ENCODE data around the gene ATP5MG.
"Not testable (repeated sequence)": the region's sequence is repeated elsewhere in the genome, so short reads cannot be mapped to it uniquely, and the experiment has no call there.

The ATP5MG gene

DNA sequence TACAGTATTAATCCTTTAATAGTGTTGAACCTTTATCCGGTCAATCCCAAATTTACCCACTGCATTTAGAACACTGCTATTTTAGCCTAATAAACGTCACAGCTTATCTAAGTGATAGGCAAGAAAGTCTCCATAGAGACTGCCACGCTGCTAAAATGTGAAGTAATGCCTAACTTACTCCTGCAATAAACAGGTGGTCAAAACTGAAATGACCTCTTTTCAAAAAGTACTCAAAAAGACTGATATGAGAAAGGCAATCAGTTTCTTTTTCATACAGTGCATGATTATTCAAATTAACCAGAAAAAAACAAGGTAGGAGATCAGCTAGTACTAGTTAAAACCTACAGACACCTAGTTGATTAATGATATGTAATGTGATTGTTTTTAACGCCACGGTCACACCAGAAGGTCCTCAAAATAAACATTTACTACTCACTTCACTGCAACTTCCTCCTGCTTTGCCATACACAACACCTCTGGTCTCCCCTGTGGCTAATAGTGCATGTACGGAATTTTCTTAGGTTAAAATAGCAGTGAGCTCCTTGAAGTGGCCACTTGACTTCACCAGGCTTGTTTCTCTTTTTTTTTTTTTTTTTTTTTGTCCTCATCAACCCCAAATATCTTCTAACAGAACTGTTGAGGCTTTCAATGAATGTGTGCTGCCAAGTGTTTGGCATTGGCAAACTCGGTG, 8.8 kb downstream of the ATP5MG start:
- no peak for DNase-seq

DNA sequence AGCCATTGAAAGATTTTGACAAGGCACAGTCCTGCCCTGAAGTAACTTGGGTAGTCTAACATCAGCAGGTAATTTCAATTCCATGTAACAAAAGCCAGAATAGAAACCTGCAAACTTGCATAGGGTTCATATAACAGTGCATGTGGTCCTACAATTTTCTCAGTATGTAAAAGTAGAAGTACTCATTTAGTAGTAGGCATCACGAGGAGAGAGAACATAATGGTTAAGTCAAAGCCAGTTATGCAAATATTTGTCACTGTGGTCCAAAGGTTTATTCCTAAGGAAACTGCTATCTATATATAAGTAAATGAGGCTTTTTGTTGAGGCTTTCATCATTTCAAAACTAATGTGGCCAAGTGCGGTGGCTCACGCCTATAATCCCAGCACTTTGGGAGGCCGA, 10.1 kb downstream of the ATP5MG start:
- no peak for DNase-seq

DNA sequence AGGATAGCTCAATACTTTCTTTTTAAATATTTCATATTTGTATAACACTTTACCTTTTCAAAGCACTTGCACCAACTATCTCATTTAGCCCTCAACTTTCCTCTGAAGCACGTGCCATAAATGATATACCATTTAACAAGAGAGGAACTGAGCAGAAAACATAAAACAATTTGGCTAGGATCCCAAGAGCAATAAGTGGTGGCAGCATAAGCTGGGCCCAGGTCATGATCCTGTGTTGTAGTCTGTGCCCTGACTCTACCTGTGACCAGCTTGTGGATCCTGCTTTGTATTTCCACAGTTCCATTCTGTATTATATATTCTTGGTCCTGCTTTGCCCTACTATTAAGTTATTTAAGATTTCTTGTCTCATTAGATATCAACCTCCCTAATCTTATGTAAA, 11.5 kb downstream of the ATP5MG start:
- no peak for DNase-seq

DNA sequence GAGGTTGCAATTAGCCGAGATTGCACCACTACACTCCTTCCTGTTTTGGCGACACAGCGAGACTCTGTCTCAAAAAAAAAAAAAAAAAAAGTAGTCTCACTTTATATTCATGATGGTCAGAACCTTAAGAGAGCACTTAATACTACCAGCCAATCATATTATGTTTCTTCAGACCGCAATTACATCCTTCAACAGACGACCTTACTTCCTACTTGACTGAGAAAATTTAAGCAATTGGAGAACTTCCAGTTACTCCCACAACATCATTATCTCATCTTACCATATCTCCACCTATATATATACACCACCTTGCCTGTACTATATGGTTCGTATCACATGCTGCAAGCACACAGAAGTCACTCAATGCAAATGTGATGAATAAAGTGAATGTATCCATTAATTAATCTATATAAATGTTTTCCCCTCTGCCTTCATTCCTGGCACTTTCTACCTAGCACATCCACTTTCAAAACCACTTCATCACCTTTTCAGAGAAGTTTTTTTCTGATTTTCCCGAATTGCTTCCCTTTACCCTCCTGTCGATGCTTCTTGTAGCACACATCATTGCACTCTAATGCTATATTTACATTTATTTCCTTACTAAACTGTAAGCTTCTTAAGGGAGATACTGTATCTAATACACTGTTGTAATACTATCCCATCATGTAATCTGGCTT, 13.8 kb downstream of the ATP5MG start:
- no peak for DNase-seq

DNA sequence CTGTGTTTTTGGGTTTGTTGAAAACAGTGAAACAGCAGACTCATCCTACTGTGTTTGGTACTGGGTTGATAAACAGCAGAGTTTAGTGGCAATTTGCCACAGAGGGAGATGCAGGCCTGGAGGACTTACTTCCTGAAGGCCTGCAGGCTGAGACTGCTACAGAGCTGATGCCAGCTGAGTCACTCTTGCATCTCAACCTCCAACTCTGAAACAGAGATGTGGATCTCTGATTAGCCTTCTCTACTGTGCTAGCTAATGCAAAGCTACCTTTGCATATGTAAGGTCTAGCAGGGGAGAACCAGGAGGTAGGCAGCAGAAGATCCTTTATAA, 14.3 kb downstream of the ATP5MG start:
- no peak for DNase-seq

DNA sequence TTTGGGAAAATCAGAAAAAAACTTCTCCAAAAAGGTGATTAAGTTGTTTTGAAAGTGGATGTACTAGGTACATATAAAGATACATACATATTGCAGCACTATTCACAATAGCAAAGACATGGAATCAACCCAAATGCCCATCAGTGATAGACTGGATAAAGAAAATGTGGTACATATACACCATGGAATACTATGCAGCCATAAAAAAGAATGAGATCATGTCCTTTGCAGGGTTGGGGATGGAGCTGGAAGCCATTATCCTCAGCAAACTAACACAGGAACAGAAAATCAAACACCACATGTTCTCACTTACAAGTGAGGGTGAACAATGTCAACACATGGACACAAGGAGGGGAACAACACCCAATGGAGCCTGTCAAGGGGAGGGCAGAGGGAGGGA, 15.5 kb downstream of the ATP5MG start:
- not testable (repeated sequence) for DNase-seq

DNA sequence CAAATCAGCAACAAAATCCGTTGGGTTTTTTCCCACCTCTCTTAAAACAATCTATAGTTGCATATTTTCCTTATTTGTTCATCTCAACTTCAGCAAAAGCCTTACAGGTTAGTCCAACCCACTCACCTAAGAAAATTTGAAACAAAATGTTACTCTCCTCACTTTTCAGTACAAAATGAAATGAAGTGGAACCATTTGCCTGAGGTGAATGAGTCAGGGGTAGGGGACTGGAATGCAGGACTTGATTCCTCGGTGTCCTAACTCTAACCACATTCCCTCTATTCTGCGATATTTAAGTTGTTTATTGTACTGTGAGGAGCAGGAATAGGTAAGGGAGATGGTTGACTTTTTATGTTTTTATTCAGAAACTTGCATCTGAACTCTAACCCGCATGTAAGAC, 16.4 kb downstream of the ATP5MG start:
- DNase-seq: no peak

DNA sequence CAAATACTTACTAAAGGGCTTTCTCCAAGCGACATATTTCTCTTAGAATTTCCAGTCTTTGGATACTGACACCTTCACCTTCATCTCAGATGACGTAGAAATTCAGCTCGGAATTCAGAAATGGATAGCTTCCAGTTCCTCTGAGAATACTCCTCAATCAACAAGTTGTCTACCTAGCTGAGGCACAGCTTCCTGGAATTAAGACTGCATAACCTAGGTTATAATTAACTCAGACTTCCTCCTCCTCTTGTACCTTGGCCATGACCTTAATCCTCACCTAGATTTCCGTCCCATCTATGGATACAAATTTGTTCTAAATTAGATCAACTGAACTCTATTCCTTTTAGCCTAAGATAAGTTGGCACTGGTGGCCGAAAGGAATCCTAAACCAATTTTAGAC, 17.4 kb downstream of the ATP5MG start:
- no peak for DNase-seq

DNA sequence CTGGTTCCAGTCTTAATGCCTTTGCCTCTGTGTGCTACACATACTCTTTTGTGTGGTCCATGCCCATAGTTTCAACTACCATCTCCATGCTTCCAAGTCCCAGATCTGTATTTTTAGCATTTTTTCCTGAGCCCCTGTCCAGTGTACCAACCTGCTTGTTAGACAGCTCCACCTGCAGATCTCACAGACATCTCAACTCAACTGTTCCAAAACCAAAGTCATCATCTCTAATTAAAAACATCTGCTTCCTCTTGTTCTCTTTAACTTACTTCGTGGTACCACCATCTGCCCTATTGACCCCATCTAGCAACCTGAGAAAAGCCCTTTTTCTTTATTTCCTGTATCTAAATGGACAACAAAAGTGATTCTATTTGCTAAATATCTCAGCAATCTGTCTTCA, 26.3 kb downstream of the ATP5MG start:
- no peak for DNase-seq

DNA sequence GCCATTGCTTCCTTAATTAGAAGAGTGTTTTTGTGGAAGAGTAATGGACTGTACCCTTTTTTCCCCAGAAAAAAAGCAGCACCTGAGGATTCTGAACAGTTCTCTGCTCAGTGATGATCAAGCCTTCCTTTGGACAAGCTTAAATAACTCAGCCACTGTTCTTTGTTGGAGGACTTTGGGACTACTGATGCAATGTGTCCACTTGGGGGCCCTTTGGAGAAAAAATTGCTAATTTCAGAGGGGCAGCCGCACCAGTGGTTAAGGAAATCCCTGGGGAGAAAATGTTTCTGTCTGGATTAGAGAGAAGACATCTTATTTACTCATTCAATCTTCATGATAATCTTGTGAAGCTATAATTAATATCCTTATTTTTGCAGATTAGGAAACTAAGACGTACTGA, 29.6 kb downstream of the ATP5MG start:
- no peak for DNase-seq

DNA sequence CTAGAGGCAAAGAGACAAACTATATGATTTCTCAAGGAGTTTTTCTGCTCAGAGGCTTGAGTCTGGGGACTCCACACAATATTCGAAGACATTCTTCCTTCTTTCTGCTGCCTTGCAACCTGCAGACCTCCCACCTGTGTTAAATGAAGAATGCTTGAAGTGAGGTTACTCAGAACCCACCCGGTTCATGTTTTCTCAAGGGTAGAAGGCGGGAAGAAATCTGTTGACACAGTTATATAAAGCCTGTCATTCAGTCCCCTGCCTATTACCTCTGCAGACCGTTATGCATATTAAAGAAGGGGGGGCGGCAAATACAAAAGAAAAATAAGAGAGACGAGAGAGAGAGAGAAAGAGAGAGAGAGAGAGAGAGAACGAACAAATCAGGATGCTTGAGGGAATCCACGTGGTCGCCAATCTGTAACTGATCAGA, 32.7 kb downstream of the ATP5MG start:
- peak in 1 of 6 experiments; percentile 38 for DNase-seq

DNA sequence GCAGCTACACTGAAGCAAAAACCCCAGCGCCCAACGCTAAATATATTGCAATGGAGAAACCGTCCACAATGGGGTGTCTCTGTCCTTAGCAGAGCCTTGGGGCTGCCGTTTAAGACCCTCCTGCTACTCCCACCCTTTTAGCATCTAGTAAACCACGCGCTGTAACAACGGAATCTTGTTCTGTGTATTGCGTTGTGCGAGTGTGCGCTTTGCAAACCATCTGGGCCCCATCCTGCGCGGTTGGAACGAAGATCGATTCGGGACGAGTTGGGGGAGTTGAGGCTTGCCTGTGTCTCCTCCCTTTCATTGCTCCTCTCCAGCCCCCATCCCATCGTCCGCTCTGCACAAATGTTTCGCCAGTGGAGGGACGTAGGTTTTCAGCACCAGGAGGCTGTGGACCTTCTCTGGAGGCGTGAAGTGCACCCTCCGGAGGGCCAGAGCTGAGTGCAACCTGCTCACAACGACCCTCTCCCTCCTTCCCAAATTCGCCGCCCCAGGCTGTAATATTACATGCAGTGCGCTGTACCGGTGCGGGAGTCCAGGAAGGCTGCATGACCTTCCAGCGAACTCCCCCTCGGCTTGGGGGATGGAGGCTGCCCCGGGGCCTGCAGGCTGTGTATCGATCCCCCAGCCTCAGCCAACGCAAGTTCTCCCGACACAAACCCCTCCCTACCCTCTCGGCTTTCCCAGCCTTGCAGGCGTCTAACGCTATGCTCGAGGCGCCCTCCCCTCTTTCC, 33.3 kb downstream of the ATP5MG start:
- peak; percentile 35 to 59 (median 42) for DNase-seq

DNA sequence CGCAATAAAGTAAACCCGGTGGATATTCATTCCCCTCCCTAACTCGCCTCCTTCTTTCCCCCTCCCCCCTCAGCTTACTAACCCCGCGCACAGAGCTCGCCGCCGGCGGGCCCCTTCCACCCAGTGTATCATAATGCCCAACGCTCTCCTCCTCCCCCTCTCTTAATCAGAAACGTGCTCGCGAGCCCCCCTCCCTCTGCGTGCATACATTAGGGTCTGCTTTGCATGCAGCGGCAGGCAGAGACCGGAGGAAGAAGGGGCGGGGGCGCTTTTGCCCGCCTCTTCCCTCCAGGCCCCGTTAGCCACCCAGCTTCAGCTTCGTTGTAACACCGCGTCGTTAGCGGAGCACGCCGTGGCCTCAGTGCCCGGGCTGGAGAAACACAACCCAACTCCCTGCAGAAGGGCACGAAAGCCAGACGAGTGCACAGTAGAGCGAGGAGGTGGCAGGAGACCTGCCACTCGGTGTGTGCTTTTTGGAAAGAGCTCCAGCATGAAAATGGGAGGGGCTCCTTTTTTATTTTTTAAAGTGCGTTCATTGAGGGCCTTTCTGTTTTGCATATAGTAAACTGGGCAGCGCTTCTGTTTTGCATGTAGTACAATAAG, 34.0 kb downstream of the ATP5MG start:
- DNase-seq: peak in 3 of 6 experiments; percentile 40 to 78 (median 61)

DNA sequence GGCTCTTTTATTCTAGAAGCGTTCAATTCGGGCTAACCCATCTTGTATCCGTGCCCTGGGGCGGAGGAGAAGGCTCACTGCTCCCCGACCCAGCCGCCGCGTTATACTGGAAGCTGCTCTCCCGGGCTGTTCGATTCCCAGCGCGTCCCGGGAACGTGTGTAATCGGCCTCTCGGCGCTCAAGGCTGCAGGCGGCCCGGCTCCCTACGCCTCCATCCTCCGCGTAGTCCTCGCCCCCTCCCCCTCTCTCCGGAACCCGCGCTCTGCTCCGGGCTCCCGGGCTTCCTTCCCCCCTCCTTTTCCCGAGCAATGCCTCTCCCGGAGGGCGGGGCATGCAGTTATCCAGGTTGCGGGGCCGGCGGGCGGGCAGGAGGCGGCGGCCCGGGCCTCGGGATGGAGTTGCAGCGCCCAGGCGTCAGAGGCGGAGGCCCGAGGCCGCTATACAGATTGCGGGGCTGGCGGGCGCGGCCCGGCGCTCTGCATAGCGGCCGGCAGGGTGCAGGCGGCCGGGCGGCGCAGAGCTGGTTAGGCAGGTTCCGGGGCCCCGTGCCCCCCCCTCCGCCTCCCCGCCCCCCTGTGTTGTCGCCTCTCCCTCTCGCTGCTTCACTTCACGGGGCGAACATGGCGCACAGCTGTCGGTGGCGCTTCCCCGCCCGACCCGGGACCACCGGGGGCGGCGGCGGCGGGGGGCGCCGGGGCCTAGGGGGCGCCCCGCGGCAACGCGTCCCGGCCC, 34.7 kb downstream of the ATP5MG start, which contains the start of gene KMT2A:
KMT2A (plus strand) TSS at position 600 of the 732 bp plus-strand sequence; CDS start at position 621, 21 bp downstream.
- DNase-seq: peak; percentile 87 to 99 (median 94)

DNA sequence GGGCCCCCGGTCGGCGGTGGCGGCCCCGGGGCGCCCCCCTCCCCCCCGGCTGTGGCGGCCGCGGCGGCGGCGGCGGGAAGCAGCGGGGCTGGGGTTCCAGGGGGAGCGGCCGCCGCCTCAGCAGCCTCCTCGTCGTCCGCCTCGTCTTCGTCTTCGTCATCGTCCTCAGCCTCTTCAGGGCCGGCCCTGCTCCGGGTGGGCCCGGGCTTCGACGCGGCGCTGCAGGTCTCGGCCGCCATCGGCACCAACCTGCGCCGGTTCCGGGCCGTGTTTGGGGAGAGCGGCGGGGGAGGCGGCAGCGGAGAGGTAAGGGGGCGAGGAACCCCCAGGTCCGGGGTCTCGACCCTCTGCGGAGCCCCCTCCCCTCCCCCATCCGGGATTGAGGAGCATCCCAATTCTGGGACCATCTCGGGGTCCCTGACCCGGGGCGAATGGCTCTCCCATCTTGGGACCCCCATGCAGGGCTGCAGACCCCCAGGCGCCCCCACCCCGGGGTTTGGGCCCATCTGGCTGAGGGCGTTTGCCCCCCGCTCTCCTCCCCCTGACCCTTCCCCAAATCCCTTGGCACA, 35.3 kb downstream of the ATP5MG start:
- DNase-seq: peak in 3 of 6 experiments; percentile 58 to 64 (median 58)

DNA sequence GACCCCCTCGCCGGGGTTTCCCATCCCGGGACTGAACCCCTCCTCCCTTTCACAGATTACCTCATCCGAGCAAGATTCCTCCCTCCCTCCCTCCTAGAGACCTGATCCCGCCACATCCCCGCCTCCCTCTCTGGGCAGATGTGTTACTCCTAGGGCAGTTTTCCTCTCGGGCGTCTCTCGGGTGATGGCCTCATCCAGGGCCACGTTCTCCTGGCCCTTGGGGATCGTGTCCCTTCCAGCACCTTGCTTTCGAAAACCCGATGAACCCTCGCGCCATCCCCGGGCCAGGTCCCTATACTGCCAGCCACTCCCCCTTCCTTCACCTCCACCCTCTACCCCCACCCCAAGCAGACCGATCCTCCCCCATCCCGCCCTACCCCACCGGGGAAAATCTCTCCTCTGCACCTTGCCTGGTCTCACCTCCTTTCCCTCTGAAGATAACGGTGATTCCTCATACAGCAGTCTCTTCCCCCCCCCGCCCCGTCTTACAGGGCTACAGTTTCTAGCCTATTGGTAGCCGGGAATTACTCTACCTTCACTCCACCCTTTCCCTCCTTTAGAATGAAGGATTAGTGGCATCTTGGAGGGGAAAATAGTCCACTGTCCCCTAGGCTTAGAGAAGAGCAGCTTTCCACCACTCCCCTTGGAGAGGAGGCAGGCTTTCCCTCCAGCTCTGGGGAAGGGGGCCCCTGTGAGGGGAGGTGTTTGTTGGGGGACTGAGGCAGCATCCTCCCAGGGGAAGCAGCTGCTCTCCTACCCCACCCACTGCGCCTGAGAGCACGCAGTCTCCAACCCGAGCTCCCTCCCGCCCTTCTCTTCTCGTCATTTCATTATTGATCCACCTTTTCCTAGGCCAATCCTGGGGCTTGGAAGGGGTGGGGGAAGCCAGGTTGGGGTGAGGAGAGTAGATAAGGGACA, 36.1 kb downstream of the ATP5MG start:
- peak; percentile 7 to 61 (median 36) for DNase-seq

DNA sequence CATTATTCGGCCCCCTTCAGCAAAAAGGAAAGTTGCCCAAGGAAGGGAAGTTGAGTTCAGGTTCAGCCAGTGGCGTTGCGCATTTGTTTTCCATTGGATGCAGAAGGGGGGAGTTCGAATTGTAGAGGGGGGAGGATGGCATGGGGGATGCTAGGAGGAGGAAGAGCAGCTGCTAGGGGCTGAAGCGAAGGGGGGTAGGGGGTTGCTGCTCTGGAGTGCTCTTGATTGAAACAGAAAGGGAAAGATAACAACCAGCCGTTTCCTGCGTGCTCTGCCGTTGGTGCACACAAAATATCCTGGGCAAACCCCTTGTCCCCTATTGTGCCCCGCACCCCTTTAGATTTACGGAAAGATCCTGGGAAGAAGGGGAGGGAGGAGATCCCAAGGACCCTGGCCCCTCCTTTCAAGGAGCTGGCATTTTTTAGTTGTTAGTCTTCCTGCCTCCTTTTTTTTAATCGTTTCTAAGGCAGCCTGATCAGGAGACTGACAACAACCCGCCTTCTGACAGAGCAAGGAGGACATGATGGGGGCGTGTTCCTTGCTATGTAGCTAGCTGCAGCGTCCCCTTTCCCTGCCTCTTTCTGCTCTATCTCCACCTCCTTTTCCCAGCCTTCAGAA, 37.0 kb downstream of the ATP5MG start:
- peak; percentile 47 to 85 (median 64) for DNase-seq

DNA sequence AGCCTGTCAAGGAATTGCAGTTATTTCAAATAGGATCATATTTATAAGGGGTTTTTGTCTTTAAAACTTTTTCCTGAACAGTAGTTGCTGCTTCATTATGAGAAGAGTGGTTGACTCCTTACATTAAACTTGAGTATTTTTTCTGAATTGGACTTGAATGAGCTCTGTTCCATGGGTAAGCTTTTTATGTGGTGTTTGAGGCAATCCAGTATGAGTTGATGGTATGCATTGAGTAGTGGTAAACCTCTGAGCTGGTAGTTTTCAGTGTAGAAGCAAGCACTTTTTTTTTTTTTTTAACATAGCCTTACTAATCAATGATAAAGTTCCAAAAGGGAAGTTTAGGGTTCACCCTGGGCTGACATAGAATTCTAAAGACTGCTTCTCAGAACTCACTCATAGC, 38.2 kb downstream of the ATP5MG start:
- no peak for DNase-seq

DNA sequence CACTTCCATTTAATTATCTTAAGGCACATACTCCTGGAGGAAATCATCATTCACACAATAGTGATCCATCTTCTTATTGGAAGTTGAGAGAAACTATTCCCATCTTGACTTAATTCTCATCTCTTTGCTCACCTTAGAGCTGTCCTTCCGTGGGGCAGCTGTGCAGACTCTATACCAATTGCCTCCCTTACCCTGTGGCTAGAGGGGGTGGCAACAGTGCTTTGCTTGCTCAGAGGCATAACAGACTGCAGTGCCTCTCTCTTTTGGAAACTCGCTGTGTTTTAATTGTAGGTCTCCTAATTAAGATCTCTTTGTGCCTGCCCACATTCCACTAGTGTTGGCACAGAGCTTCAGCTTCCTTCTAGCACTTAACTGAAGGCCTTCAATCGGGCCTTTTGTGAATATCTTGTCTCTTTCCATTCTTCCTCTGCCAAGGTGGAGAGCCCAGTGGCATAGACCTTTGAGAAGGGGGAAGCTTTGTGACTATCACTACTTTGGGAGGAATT, 40.4 kb downstream of the ATP5MG start:
- DNase-seq: no peak

DNA sequence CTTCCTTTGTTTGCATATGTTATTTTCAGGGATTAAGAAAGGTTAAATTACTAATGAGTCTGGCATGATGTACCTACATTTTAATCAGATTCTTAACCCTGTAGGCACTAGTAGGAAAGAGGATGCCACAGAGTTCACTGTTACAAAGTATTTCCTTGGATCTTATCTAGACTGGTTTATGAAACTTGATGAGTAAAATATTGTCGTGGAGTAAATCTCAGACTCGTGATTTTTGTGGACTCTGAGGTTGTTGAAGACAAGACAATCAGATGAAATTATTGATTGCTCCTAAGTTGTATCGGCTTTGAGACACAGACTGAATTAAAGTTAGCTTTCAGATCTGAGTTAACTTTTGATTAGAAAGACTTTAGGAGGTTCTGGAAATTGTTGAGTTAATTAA, 40.9 kb downstream of the ATP5MG start:
- DNase-seq: no peak
